Stomach (tissue), 4 donors: ENCODE measurements around the gene ALDH16A1.

Experiments
- CTCF ChIP-seq, 7 experiments: fragments of 450-650 bp in 4 of 7; fragments of 200-600 bp in 3 of 7; sonication (generic) in 3 of 7; IDR thresholded peaks; one replicate each; pipeline ENCODE4 v1.5.1; 2016 to 2019; ENCODE audit warnings: antibody characterized with exemption in 7 of 7, control low read depth in 2 of 7, mild to moderate bottlenecking in 1 of 7
- POLR2AphosphoS5 ChIP-seq, 3 donors: sonication (generic); formaldehyde crosslinking; IDR thresholded peaks; one replicate each; pipeline ENCODE4 v1.6.1; 2016; ENCODE audit warnings: antibody characterized with exemption in 3 of 3

- TF ChIP-seq CTCF (IDR thresholded peaks at IDR 0.05) (no peak), POLR2AphosphoS5 (IDR thresholded peaks at IDR 0.05) (no peak)
Measured at GRCh38 chr19:49427855-49428546, 25.0 kb upstream of the ALDH16A1 start.
